Measurements from ENCODE around the gene IL1F10. TPM values are rescaled to one million over a fixed set of nuclear protein-coding genes. Genes with fewer than 3 reads are reported as not detected.
A peak's percentile ranks its signal among the peaks of the same experiment; 100 is the strongest.

The IL1F10 gene
- total RNA-seq, 4 donors from 2014 or later: 0.53 TPM; not detected in 3

- H3K27ac ChIP-seq: peak overlapping the region; percentile 23 to 98 (median 76)
- H3K4me3 ChIP-seq: no peak overlapping the region
- whole genome bisulfite sequencing, 2 donors: 25 to 40% methylated on average over 7 to 11 of the region's 12 CpGs
- no peaks in the 10 kb centered on the region for H3K27me3 ChIP-seq
- no peaks in the 10 kb centered on the region for H3K9me3 ChIP-seq
- peak in 1 of 4 donors; percentile 1 for TF ChIP-seq POLR2A (IDR thresholded peaks at IDR 0.05)
- TF ChIP-seq, protein P1, sequence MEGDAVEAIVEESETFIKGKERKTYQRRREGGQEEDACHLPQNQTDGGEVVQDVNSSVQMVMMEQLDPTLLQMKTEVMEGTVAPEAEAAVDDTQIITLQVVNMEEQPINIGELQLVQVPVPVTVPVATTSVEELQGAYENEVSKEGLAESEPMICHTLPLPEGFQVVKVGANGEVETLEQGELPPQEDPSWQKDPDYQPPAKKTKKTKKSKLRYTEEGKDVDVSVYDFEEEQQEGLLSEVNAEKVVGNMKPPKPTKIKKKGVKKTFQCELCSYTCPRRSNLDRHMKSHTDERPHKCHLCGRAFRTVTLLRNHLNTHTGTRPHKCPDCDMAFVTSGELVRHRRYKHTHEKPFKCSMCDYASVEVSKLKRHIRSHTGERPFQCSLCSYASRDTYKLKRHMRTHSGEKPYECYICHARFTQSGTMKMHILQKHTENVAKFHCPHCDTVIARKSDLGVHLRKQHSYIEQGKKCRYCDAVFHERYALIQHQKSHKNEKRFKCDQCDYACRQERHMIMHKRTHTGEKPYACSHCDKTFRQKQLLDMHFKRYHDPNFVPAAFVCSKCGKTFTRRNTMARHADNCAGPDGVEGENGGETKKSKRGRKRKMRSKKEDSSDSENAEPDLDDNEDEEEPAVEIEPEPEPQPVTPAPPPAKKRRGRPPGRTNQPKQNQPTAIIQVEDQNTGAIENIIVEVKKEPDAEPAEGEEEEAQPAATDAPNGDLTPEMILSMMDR (IDR thresholded peaks at IDR 0.05): no peak
- H3K36me3 ChIP-seq: peaks cover 0 to 40% (median 0%) of the 10 kb centered on the region in 3 donors
- DNase-seq: no peak
- H3K4me1 ChIP-seq: peaks cover 15 to 60% (median 16%) of the 10 kb centered on the region in 3 donors
- intact Hi-C loops (cut with DNase I): no loop called here
These were observed 56.6 kb downstream of the IL1F10 start for GRCh38 chr2:113124181-113124961.

Small RNA genes lying within 50 kb of the gene (small RNA-seq; reads per million reads assigned to genes)
- gene RNU6-1180P: 0 to 0.15 (median 0) reads per million in 4 donors

Other genes with a start within 250 kb of the IL1F10 start
- 10 to 100 TPM in 1 of 4 donors, 1 to 10 TPM in 3; 1.3 to 16.5 (median 4.4) TPM for gene IL1B, start 231.2 kb upstream of the IL1F10 start, total RNA-seq
- 1 to 10 TPM in 1 of 4 donors, not detected in 3; 1.3 TPM for gene IL37, start 156.8 kb upstream of the IL1F10 start, total RNA-seq
- gene IL36G, start 90.0 kb upstream of the IL1F10 start, total RNA-seq: 100 to 1,000 TPM in 1 of 4 donors, 1 to 10 TPM in 2, not detected in 1; 7.3 to 223 (median 7.7) TPM
- 100 to 1,000 TPM in 3 of 4 donors, 10 to 100 TPM in 1; 54.9 to 254 (median 207) TPM for gene IL36A, start 62.5 kb upstream of the IL1F10 start, total RNA-seq
- 1 to 10 TPM in 2 of 4 donors, not detected in 2; 1.5 to 1.7 TPM for gene IL36B, start 15.1 kb upstream of the IL1F10 start, total RNA-seq
- gene IL36RN, start 8.8 kb upstream of the IL1F10 start, total RNA-seq: 10 to 100 TPM in 3 of 4 donors, 1 to 10 TPM in 1; 5.0 to 90.7 (median 28.9) TPM
- 1,000 to 10,000 TPM in 2 of 4 donors, 100 to 1,000 TPM in 2; 594 to 1,539 (median 978) TPM for gene IL1RN, start 59.6 kb downstream of the IL1F10 start, total RNA-seq
- 10 to 100 TPM; 25.1 to 62.5 (median 50.2) TPM for gene PSD4, start 106.0 kb downstream of the IL1F10 start, total RNA-seq
- 1 to 10 TPM in 3 of 4 donors, under 1 TPM in 1; 0.32 to 7.6 (median 2.7) TPM for gene PAX8, start 211.0 kb downstream of the IL1F10 start, total RNA-seq

Measured in esophagus squamous epithelium (tissue), 5 donors.